HG03469 (cell line): ENCODE results near the gene NDFIP2.

Experiments used
- ATAC-seq: cut with Tn5 transposase; IDR thresholded peaks from one replicate; pipeline ENCODE4 v1.9.1; 2021; ENCODE audit warnings: mild to moderate bottlenecking, moderate library complexity, moderate number of reproducible peaks; ENCODE audit not compliant: unreplicated experiment

Gene NDFIP2

GRCh38 chr13:79457948-79458347, 23.0 kb upstream of the NDFIP2 start:
- ATAC-seq, result no peak

GRCh38 chr13:79458436-79458835, 22.5 kb upstream of the NDFIP2 start:
- no peak for ATAC-seq

- no peak for ATAC-seq
Measured at GRCh38 chr13:79459906-79460305, 21.0 kb upstream of the NDFIP2 start.

GRCh38 chr13:79462895-79463294, 18.1 kb upstream of the NDFIP2 start:
- ATAC-seq, result no peak

GRCh38 chr13:79463604-79464003, 17.4 kb upstream of the NDFIP2 start:
- ATAC-seq, result no peak

GRCh38 chr13:79466872-79467271, 14.1 kb upstream of the NDFIP2 start:
- ATAC-seq, result no peak

GRCh38 chr13:79468402-79468801, 12.6 kb upstream of the NDFIP2 start:
- no peak for ATAC-seq

- no peak for ATAC-seq
Measured at GRCh38 chr13:79468819-79469218, 12.1 kb upstream of the NDFIP2 start.

- ATAC-seq, result no peak
Measured at GRCh38 chr13:79469608-79470007, 11.3 kb upstream of the NDFIP2 start.

GRCh38 chr13:79470666-79471065, 10.3 kb upstream of the NDFIP2 start:
- ATAC-seq, result no peak

- ATAC-seq, result no peak
Measured at GRCh38 chr13:79475569-79475968, 5.4 kb upstream of the NDFIP2 start.

GRCh38 chr13:79477968-79478367, 3.0 kb upstream of the NDFIP2 start:
- ATAC-seq, result no peak

GRCh38 chr13:79479882-79480281, 1.1 kb upstream of the NDFIP2 start:
- no peak for ATAC-seq

- ATAC-seq, result no peak
Measured at GRCh38 chr13:79481685-79482052, 714 bp downstream of the NDFIP2 start.

- ATAC-seq, result no peak
Measured at GRCh38 chr13:79482281-79482970, 1.5 kb downstream of the NDFIP2 start.

GRCh38 chr13:79483086-79483706, 2.2 kb downstream of the NDFIP2 start:
- ATAC-seq, result no peak

GRCh38 chr13:79485014-79485811, 4.3 kb downstream of the NDFIP2 start:
- no peak for ATAC-seq

- ATAC-seq, result no peak
Measured at GRCh38 chr13:79486433-79487188, 5.7 kb downstream of the NDFIP2 start.

GRCh38 chr13:79490326-79490725, 9.4 kb downstream of the NDFIP2 start:
- ATAC-seq, result no peak

GRCh38 chr13:79490824-79491223, 9.9 kb downstream of the NDFIP2 start:
- no peak for ATAC-seq

- no peak for ATAC-seq
Measured at GRCh38 chr13:79491715-79492114, 10.8 kb downstream of the NDFIP2 start.
